Naive thymus-derived CD4-positive, alpha-beta T cell (primary cell): ENCODE data around the gene NR0B2. TPM values are rescaled to one million over a fixed set of nuclear protein-coding genes. Genes with fewer than 3 reads are reported as not detected.
"Not testable (repeated sequence)": the region's sequence is repeated elsewhere in the genome, so short reads cannot be mapped to it uniquely, and the experiment has no call there.

Experiments
- ATAC-seq: fragments of 150-1000 bp; cut with Tn5 transposase; 2 replicates; pipeline ENCODE4 v1.10.0; 2021; ENCODE audit warnings: mild to moderate bottlenecking, moderate library complexity
- CTCF ChIA-PET: fragments of 350-600 bp; sonication (Branson Sonifier 250); formaldehyde crosslinking; loops from one replicate; lab custom pipeline; 2021; ENCODE audit warnings: antibody characterized with exemption; lab: Charles Lee
- POLR2A ChIA-PET: fragments of 350-600 bp; sonication (Branson Sonifier 250); formaldehyde crosslinking; loops from one replicate; lab custom pipeline; 2021; ENCODE audit warnings: antibody characterized with exemption, inconsistent platforms; lab: Charles Lee
- DNase-seq, 9 donors: peaks; one replicate each; pipeline versions ENCODE4 v3.0.0 to v3.0.0-alpha.2; 2020 to 2022; ENCODE audit warnings: mixed read lengths in 1 of 9
- H3K27ac ChIP-seq: one replicate; pipeline ENCODE4 v1.7.0; 2013; ENCODE audit warnings: mild to moderate bottlenecking, low read depth, low read length, moderate library complexity
- H3K27me3 ChIP-seq, 2 donors: one replicate each; pipeline ENCODE4 v1.7.0; 2013; ENCODE audit warnings: low read length in 2 of 2, mild to moderate bottlenecking in 2 of 2, moderate library complexity in 2 of 2; ENCODE audit not compliant: control insufficient read depth in 2 of 2, insufficient read depth in 2 of 2
- H3K36me3 ChIP-seq, 3 experiments: 1 replicate in 2 of 3; 2 replicates in 1 of 3; pipeline ENCODE4 v1.7.0; 2013; ENCODE audit warnings: low read length in 3 of 3, mild to moderate bottlenecking in 3 of 3, moderate library complexity in 1 of 3; ENCODE audit not compliant: insufficient read depth in 3 of 3, control insufficient read depth in 2 of 3
- H3K4me1 ChIP-seq, 2 donors: one replicate each; pipeline ENCODE4 v1.7.0; 2013; ENCODE audit warnings: low read length in 2 of 2, mild to moderate bottlenecking in 2 of 2, moderate library complexity in 1 of 2; ENCODE audit not compliant: control insufficient read depth in 2 of 2, insufficient read depth in 2 of 2
- H3K4me3 ChIP-seq: 2 replicates; pipeline ENCODE4 v1.7.0; 2013; ENCODE audit warnings: mild to moderate bottlenecking, low read length
- H3K9me3 ChIP-seq, 3 experiments: 1 replicate in 2 of 3; 2 replicates in 1 of 3; pipeline ENCODE4 v1.7.0; 2013; ENCODE audit warnings: low read length in 3 of 3; ENCODE audit not compliant: control insufficient read depth in 2 of 3
- H3K27ac Mint-ChIP-seq, 9 donors: one replicate each; pipeline ENCODE4 v1.8.0; 2020 to 2022; ENCODE audit warnings: mixed read lengths in 9 of 9, mild to moderate bottlenecking in 8 of 9, moderate library complexity in 5 of 9, inconsistent platforms in 2 of 9
- H3K27me3 Mint-ChIP-seq, 5 donors: one replicate each; pipeline ENCODE4 v1.8.0; 2021 to 2022; ENCODE audit warnings: mixed read lengths in 5 of 5, mild to moderate bottlenecking in 1 of 5
- H3K36me3 Mint-ChIP-seq, 5 donors: one replicate each; pipeline ENCODE4 v1.8.0; 2020 to 2022; ENCODE audit warnings: mixed read lengths in 5 of 5, mild to moderate bottlenecking in 3 of 5, inconsistent platforms in 1 of 5
- H3K4me1 Mint-ChIP-seq, 7 donors: one replicate each; pipeline ENCODE4 v1.8.0; 2020 to 2022; ENCODE audit warnings: mixed read lengths in 7 of 7, mild to moderate bottlenecking in 3 of 7, inconsistent platforms in 1 of 7
- H3K4me3 Mint-ChIP-seq, 10 donors: one replicate each; pipeline ENCODE4 v1.8.0; 2020 to 2022; ENCODE audit warnings: mild to moderate bottlenecking in 10 of 10, mixed read lengths in 10 of 10, moderate library complexity in 6 of 10, inconsistent platforms in 2 of 10
- H3K9me3 Mint-ChIP-seq, 11 donors: one replicate each; pipeline ENCODE4 v1.8.0; 2020 to 2022; ENCODE audit warnings: mixed read lengths in 11 of 11, mild to moderate bottlenecking in 4 of 11, inconsistent platforms in 1 of 11, moderate library complexity in 1 of 11
- intact Hi-C, 2 donors: fragments of 100-400 bp; cut with micrococcal nuclease; formaldehyde crosslinking; loops; one replicate each; pipeline ENCODE4 v1.15.1; 2023
- polyA plus RNA-seq, 2 donors: library from polyadenylated mRNA; unstranded; fragments of 300-500 nt; fragmentation: Illumina TruSeq; gene quantifications; one replicate each; pipeline ENCODE4 v1.2.3, GENCODE V29; 2021
- total RNA-seq, 6 experiments: library from RNA in 5 of 6; stranded (reverse) in 5 of 6; gene quantifications; 1 replicate in 5 of 6; 2 replicates in 1 of 6; pipeline ENCODE4 v1.2.3 and lab custom pipeline; 2021 to 2026

Gene NR0B2
- total and polyA plus RNA-seq, 7 experiments from 2014 or later = not detected

GRCh38 chr1:26889551-26890466, 24.0 kb downstream of the NR0B2 start, which contains the start of gene GPN2:
Gene GPN2, minus strand, starts transcription at chr1:26890283. Its CDS starts 187 bp downstream, at chr1:26890096.
- H3K27ac Mint-ChIP-seq = peak within 1 kb of the TSS; percentile 93 to 96 (median 95)
- ChIA-PET POLR2A (interaction anchor here (0.6 to 2.9 kb wide), 19 partner anchors 10 to 418 kb away, joined by 3 to 74 read pairs (median 4); partner anchors contain the start of genes GPATCH3, HMGN2, KDF1 and NUDC), CTCF (interaction anchor here (0.5 to 1.3 kb wide), 4 partner anchors 10 to 142 kb away, joined by 3 to 5 read pairs (median 4); partner anchors contain the start of gene GPATCH3)
- H3K36me3 ChIP-seq = peaks cover 14 to 73% (median 16%) of the 10 kb centered on the region in 3 experiments
- peak; percentile 49 to 78 (median 73) for DNase-seq
- H3K27me3 Mint-ChIP-seq = no peaks in the 10 kb centered on the region
- peaks cover 18 to 37% (median 26%) of the 10 kb centered on the region in 5 donors for H3K36me3 Mint-ChIP-seq
- no peaks in the 10 kb centered on the region for H3K9me3 Mint-ChIP-seq
- peak within 1 kb of the TSS; percentile 89 to 98 (median 94) for H3K4me3 Mint-ChIP-seq
- peak within 1 kb of the TSS; percentile 94 for H3K27ac ChIP-seq
- no peaks in the 10 kb centered on the region for H3K27me3 ChIP-seq
- peak; percentile 97 for ATAC-seq
- peak within 1 kb of the TSS; percentile 98 for H3K4me3 ChIP-seq
- peaks cover 7% of the 10 kb centered on the region in 2 donors for H3K4me1 ChIP-seq
- H3K4me1 Mint-ChIP-seq = peaks cover 22 to 43% (median 35%) of the 10 kb centered on the region in 7 donors
- no peaks in the 10 kb centered on the region for H3K9me3 ChIP-seq
- intact Hi-C loops = loop anchor here (1.0 to 2.0 kb wide), 4 partner anchors 10 to 63 kb away; partner anchors contain the start of genes GPATCH3 (in 2 of the 2), NUDC (in 2 of the 2) and ZDHHC18 (in 1 of the 2)

DNA sequence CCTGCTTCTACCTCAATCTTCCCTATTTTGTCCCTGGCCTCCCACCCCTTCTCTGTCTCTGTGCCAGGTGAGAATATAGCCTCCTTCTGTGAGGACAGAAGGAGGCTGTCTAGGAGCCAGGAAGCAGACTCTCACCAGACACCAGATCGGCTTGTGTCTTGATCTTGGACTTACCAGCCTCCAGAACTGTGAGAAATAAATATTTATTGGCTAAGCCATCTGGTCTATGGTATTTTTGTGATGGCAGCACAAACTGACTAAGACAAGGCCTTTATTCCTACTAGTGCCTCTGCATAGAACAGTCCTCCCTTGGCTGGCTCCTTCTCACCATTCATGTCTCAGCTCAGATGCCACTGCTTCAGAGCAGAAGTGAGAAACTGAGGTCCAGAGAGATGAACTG, 25.5 kb downstream of the NR0B2 start:
- no peak for DNase-seq
- POLR2A ChIA-PET = interaction anchor here (0.6 to 2.3 kb wide), 4 partner anchors 11 to 1420 kb away, joined by 3 to 8 read pairs (median 4); partner anchors contain the start of gene GPATCH3
- Histone ChIP-seq H3K27me3 (no peaks in the 10 kb centered on the region), H3K27ac (peak overlapping the region; percentile 37), H3K36me3 (peaks cover 19 to 73% (median 20%) of the 10 kb centered on the region in 3 experiments), H3K9me3 (no peaks in the 10 kb centered on the region), H3K4me1 (peaks cover 7% of the 10 kb centered on the region in 2 donors), H3K4me3 (no peak overlapping the region)
- H3K4me3 Mint-ChIP-seq = peak overlapping the region; percentile 89 to 98 (median 94)
- peaks cover 15 to 38% (median 29%) of the 10 kb centered on the region in 5 donors for H3K36me3 Mint-ChIP-seq
- intact Hi-C loops = no loop called here
- ATAC-seq = no peak
- H3K27ac Mint-ChIP-seq = peak overlapping the region in 7 of 9 donors; percentile 55 to 96 (median 95)
- no peaks in the 10 kb centered on the region for H3K27me3 Mint-ChIP-seq
- CTCF ChIA-PET = interaction anchor here (0.6 to 1.5 kb wide), 6 partner anchors 10 to 534 kb away, joined by 3 to 6 read pairs (median 4); no protein-coding TSS in a partner anchor
- H3K9me3 Mint-ChIP-seq = no peaks in the 10 kb centered on the region
- H3K4me1 Mint-ChIP-seq = peaks cover 18 to 40% (median 35%) of the 10 kb centered on the region in 7 donors

- CTCF ChIA-PET = interaction anchor here (0.6 to 1.4 kb wide), 11 partner anchors 8 to 436 kb away, joined by 3 to 8 read pairs (median 4); no protein-coding TSS in a partner anchor
- POLR2A ChIA-PET = interaction anchor here (0.6 to 2.3 kb wide), 3 partner anchors 13 to 336 kb away, joined by 3 to 8 read pairs (median 3); partner anchors contain the start of gene GPATCH3
- H3K36me3 Mint-ChIP-seq = peaks cover 9 to 44% (median 33%) of the 10 kb centered on the region in 5 donors
- DNase-seq (peak in 4 of 9 donors; percentile 9 to 27 (median 18)), ATAC-seq (no peak)
- Histone ChIP-seq H3K9me3 (no peaks in the 10 kb centered on the region), H3K4me3 (no peak overlapping the region), H3K36me3 (peaks cover 19 to 73% (median 28%) of the 10 kb centered on the region in 3 experiments), H3K4me1 (peaks cover 7% of the 10 kb centered on the region in 2 donors), H3K27ac (no peak overlapping the region), H3K27me3 (no peaks in the 10 kb centered on the region)
- intact Hi-C loops = no loop called here
- no peaks in the 10 kb centered on the region for H3K9me3 Mint-ChIP-seq
- peak overlapping the region; percentile 10 to 75 (median 52) for H3K4me3 Mint-ChIP-seq
- peaks cover 22 to 49% (median 36%) of the 10 kb centered on the region in 7 donors for H3K4me1 Mint-ChIP-seq
- no peaks in the 10 kb centered on the region for H3K27me3 Mint-ChIP-seq
- peak overlapping the region in 7 of 9 donors; percentile 35 to 83 (median 59) for H3K27ac Mint-ChIP-seq
These were observed 26.6 kb downstream of the NR0B2 start for GRCh38 chr1:26887125-26887524.

DNA sequence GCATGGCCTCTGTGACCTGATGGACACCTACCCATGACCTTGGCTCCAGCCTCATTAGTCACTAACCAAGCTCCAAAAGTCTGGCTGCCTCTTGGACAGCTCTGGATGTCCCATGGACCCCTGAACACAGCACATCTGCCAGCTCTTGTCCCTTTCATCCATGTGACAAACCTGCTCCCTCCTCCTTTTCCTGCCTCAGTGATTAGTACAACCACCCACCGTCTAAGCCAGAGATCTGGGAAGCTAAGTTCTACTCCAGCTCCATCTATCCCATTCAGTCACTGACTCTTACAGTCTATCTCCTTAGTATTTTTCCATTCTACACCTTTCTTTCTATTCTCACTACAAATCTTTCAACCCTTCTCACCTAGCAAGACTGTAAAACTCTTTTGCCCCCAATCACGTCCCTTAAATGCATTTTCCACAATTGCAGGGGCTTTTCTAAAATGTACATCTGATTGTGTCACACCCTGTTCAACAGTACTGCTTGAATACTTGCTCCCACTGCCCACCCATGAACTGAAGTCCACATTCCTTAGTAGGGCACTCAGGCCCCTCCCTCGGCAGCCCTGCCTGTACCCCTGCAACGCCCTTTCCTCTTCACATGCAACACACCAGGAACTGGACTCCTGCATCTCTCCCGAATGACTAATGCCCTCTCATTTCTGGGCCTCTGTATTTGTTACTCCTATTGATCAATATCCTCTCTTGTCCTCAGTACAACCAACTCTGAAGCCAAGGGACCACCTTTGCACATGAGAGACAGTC, 30.9 kb downstream of the NR0B2 start:
- CTCF ChIA-PET = interaction anchor here (1.2 to 2.8 kb wide), 2 partner anchors 49 to 280 kb away, joined by 3 to 15 read pairs; no protein-coding TSS in a partner anchor
- peaks cover 19 to 87% (median 26%) of the 10 kb centered on the region in 3 experiments for H3K36me3 ChIP-seq

GRCh38 chr1:26881611-26882010, 32.2 kb downstream of the NR0B2 start:
- POLR2A ChIA-PET = interaction anchor here (0.7 to 1.3 kb wide), 6 partner anchors 16 to 308 kb away, joined by 3 to 5 read pairs (median 4); no protein-coding TSS in a partner anchor

More for the DNA sequence above, 30.9 kb downstream of the NR0B2 start:
- H3K4me1 Mint-ChIP-seq = peaks cover 6 to 17% (median 10%) of the 10 kb centered on the region in 7 donors
- no peaks in the 10 kb centered on the region for H3K4me1 ChIP-seq
- intact Hi-C loops = no loop called here
- H3K27me3 ChIP-seq = no peaks in the 10 kb centered on the region
- no peaks in the 10 kb centered on the region for H3K27me3 Mint-ChIP-seq
- POLR2A ChIA-PET = interaction anchor here (0.6 to 1.0 kb wide), 2 partner anchors 17 to 357 kb away, joined by 3 to 4 read pairs; no protein-coding TSS in a partner anchor
- no peaks in the 10 kb centered on the region for H3K9me3 ChIP-seq
- DNase-seq = no peak
- no peak overlapping the region for H3K4me3 Mint-ChIP-seq
- ATAC-seq = no peak
- H3K27ac ChIP-seq = no peak overlapping the region
- H3K27ac Mint-ChIP-seq = peak overlapping the region in 4 of 9 donors; percentile 10 to 34 (median 13)
- H3K36me3 Mint-ChIP-seq = peaks cover 9 to 43% (median 26%) of the 10 kb centered on the region in 5 donors
- H3K4me3 ChIP-seq = no peak overlapping the region
- H3K9me3 Mint-ChIP-seq = no peaks in the 10 kb centered on the region

More at GRCh38 chr1:26881611-26882010, 32.2 kb downstream of the NR0B2 start:
- ATAC-seq, H3K27me3 ChIP-seq, H3K4me1 ChIP-seq, H3K4me3 ChIP-seq, H3K9me3 Mint-ChIP-seq, H3K4me3 Mint-ChIP-seq, H3K27ac Mint-ChIP-seq, H3K27ac ChIP-seq, DNase-seq, intact Hi-C loops, H3K9me3 ChIP-seq, H3K27me3 Mint-ChIP-seq: not testable (repeated sequence)
- CTCF ChIA-PET = interaction anchor here (1.0 to 2.8 kb wide), 6 partner anchors 16 to 279 kb away, joined by 4 to 15 read pairs (median 4); no protein-coding TSS in a partner anchor
- H3K4me1 Mint-ChIP-seq = peaks cover 3 to 12% (median 5%) of the 10 kb centered on the region in 7 donors
- H3K36me3 Mint-ChIP-seq = peaks cover 9 to 42% (median 22%) of the 10 kb centered on the region in 5 donors
- peaks cover 26 to 78% (median 26%) of the 10 kb centered on the region in 3 experiments for H3K36me3 ChIP-seq
